T follicular helper cell (primary cell): ENCODE measurements around the gene MPPE1.
A peak's percentile ranks its signal among the peaks of the same experiment; 100 is the strongest.
"Not testable (repeated sequence)": the region's sequence is repeated elsewhere in the genome, so short reads cannot be mapped to it uniquely, and the experiment has no call there.

ENCODE experiments used
- DNase-seq: peaks from one replicate; pipeline ENCODE4 v3.0.0-alpha.2; 2020; ENCODE audit warnings: low read depth

Gene MPPE1

GRCh38 chr18:11857177-11857887 is 50.8 kb downstream of the MPPE1 start:
- DNase-seq, result no peak

- DNase-seq, result not testable (repeated sequence)
Measured at GRCh38 chr18:11854554-11854953, 53.6 kb downstream of the MPPE1 start.

GRCh38 chr18:11851806-11852337 is 56.2 kb downstream of the MPPE1 start:
- peak; percentile 45 for DNase-seq

- peak; percentile 95 for DNase-seq
Measured at GRCh38 chr18:11851146-11851805, 56.8 kb downstream of the MPPE1 start, which contains the start of gene CHMP1B. CHMP1B (plus strand) TSS chr18:11851413; CDS start chr18:11851512, 99 bp downstream.

GRCh38 chr18:11850821-11851145 is 57.3 kb downstream of the MPPE1 start:
- DNase-seq, result no peak

- peak; percentile 62 for DNase-seq
Measured at GRCh38 chr18:11849841-11850634, 58.1 kb downstream of the MPPE1 start.

- no peak for DNase-seq
Measured at GRCh38 chr18:11849279-11849678, 58.8 kb downstream of the MPPE1 start.

GRCh38 chr18:11847811-11848210 is 60.3 kb downstream of the MPPE1 start:
- no peak for DNase-seq

GRCh38 chr18:11845654-11846053 is 62.5 kb downstream of the MPPE1 start:
- DNase-seq, result no peak

- no peak for DNase-seq
Measured at GRCh38 chr18:11844436-11844835, 63.7 kb downstream of the MPPE1 start.

- DNase-seq, result no peak
Measured at GRCh38 chr18:11842562-11842961, 65.6 kb downstream of the MPPE1 start.

- no peak for DNase-seq
Measured at GRCh38 chr18:11840493-11840892, 67.6 kb downstream of the MPPE1 start.

GRCh38 chr18:11839556-11839955 is 68.6 kb downstream of the MPPE1 start:
- DNase-seq, result no peak

GRCh38 chr18:11834772-11835171 is 73.3 kb downstream of the MPPE1 start:
- DNase-seq, result no peak
